Activated naive CD4-positive, alpha-beta T cell treated with anti-CD3 and anti-CD28 coated beads, Interleukin-2, amount 50 U/mL, for 72 hours (primary cell): Measurements from ENCODE around the gene RRP8. TPM values are rescaled to one million over a fixed set of nuclear protein-coding genes. Genes with fewer than 3 reads are reported as not detected.

Source experiments
- ATAC-seq, 2 donors: fragments of 150-1000 bp; cut with Tn5 transposase; 2 replicates each; pipeline ENCODE4 v1.10.0; 2021; ENCODE audit warnings: mild to moderate bottlenecking in 2 of 2, moderate library complexity in 2 of 2
- DNase-seq, 2 donors: peaks; one replicate each; pipeline ENCODE4 v3.0.0; 2021 to 2022; ENCODE audit warnings: low spot score in 2 of 2
- H3K27ac Mint-ChIP-seq, 2 donors: one replicate each; pipeline ENCODE4 v1.8.0; 2022; ENCODE audit warnings: mild to moderate bottlenecking in 2 of 2, mixed read lengths in 2 of 2
- H3K36me3 Mint-ChIP-seq, 2 donors: one replicate each; pipeline ENCODE4 v1.8.0; 2022; ENCODE audit warnings: mixed read lengths in 2 of 2
- H3K9me3 Mint-ChIP-seq, 2 donors: one replicate each; pipeline ENCODE4 v1.8.0; 2022; ENCODE audit warnings: mixed read lengths in 2 of 2
- total RNA-seq, 2 donors: library from RNA; stranded (reverse); gene quantifications; one replicate each; pipeline ENCODE4 v1.2.3, GENCODE V29; 2022

RRP8 gene
- total RNA-seq, 2 donors from 2014 or later = 24.9 to 38.3 TPM

DNA sequence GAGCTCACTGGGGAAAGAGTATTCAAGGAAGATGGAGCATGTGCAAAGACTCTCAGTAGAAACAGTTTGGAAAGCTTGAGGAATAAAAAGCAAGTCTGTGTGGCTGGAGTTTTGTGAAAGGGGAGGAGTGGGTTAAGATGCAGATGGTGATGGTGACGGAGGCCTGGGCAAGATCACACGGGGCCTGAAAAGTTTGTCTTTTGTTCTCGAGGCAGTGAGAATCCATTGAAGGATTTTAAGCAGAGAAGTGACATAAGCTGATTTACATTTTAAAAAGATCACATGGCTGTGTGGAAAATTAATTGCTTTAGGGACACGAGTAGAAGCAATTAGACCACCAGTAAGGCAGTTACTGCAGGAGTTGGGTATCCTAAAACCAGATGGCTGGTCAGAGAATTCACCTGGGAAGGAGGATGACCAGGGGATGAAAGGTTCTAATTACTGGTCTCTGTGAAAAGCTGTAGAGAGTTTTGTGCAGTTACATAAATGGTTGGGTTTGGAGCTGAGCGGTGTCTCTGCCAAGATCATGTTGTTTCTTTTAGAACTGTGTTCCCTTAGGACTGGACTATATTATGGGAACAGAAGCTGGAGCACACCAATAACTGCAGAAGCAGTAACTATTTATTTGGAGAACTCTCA, 7.1 kb downstream of the RRP8 start:
- no peak overlapping the region for H3K27ac Mint-ChIP-seq
- H3K9me3 Mint-ChIP-seq = no peaks in the 10 kb centered on the region
- DNase-seq = no peak
- ATAC-seq = no peak
- peaks cover 5 to 32% of the 10 kb centered on the region in 2 donors for H3K36me3 Mint-ChIP-seq

DNA sequence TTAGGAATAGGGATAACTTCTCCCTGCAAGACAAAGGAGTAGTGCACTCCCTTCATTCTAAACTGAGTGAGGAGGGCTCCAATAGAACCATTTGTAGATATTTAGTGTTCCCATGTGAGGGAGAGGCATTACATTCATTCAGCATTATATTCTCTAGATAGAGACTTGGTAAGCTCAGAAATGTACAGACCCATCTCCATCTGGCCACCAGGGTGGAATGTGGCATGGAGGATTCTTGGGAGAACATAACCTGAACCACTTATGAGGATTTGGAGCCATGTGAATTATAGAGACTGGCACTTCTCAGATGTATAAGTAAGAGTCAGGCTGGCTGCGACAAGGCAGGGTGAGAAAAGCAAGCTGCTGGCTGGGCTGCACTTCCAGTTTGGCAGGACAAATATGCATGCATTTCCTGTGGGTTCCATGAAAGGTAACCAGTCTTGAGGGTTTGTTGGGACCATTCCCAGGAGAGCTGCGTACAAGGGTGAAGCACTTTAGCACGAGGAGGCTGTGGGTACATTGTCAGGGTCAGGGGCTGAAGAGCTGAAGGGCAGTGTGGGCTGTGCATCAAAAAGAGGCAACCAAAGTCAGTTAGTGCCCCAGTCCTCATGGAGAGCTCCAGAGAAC, 9.2 kb downstream of the RRP8 start:
- Mint-ChIP-seq H3K9me3 (no peaks in the 10 kb centered on the region), H3K36me3 (peaks cover 5 to 28% of the 10 kb centered on the region in 2 donors), H3K27ac (peak overlapping the region in 1 of 2 donors; percentile 3)
- DNase-seq = no peak
- no peak for ATAC-seq

DNA sequence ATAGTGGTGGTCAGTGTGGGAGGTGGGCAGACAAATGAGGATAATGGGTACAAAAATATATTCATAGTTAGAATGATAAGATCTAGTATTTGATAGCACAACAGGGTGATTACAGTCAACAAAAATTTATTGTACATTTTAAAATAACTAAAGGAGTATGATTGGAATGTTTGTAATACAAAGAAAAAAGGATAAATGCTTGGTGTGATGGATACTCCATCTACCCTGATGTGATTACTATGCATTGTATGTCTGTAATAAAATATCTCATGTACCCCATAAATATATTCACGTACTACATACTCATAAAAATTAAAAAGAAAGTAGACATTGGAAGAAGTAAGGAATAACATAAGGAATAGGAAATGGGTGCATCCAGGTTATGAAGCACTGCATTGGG, 15.4 kb downstream of the RRP8 start:
- no peak for DNase-seq
- no peak overlapping the region for H3K27ac Mint-ChIP-seq

DNA sequence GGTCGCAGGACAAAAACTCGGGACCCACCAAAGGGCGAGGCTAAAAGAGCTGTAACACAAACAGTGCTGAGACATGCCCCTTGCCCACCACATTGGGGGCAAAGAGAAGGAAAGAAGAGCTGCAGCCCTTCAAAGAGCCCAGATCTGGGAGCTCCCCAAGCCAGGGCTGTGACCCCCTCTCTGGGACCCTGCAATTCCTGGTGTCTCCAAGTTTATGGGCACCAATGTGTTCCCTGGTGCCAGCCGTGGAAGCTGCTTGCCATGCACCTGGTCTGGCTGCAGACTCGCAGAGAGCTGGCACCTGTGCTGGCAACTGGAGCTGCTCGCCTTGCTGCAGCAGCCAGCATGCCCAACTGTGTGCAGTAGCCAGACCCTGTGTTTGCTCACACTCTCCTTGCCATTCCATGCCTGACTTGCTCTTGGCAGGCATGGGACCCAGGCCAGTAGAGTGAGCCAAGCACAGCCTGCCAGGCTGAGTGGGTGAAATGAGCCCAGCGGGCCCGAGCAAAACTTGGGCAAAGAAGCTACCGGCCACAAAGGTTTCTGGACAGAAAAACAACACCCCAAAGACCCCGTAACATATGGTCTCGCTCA, 16.0 kb downstream of the RRP8 start:
- ATAC-seq = no peak
- H3K27ac Mint-ChIP-seq = peak overlapping the region in 1 of 2 donors; percentile 54
- H3K9me3 Mint-ChIP-seq = peaks cover 12 to 22% of the 10 kb centered on the region in 2 donors
- DNase-seq = no peak
- peaks cover 26 to 28% of the 10 kb centered on the region in 2 donors for H3K36me3 Mint-ChIP-seq

More for the DNA sequence above, 15.4 kb downstream of the RRP8 start:
- H3K36me3 Mint-ChIP-seq = peaks cover 22 to 25% of the 10 kb centered on the region in 2 donors
- no peak for ATAC-seq
- peaks cover 9 to 19% of the 10 kb centered on the region in 2 donors for H3K9me3 Mint-ChIP-seq

DNA sequence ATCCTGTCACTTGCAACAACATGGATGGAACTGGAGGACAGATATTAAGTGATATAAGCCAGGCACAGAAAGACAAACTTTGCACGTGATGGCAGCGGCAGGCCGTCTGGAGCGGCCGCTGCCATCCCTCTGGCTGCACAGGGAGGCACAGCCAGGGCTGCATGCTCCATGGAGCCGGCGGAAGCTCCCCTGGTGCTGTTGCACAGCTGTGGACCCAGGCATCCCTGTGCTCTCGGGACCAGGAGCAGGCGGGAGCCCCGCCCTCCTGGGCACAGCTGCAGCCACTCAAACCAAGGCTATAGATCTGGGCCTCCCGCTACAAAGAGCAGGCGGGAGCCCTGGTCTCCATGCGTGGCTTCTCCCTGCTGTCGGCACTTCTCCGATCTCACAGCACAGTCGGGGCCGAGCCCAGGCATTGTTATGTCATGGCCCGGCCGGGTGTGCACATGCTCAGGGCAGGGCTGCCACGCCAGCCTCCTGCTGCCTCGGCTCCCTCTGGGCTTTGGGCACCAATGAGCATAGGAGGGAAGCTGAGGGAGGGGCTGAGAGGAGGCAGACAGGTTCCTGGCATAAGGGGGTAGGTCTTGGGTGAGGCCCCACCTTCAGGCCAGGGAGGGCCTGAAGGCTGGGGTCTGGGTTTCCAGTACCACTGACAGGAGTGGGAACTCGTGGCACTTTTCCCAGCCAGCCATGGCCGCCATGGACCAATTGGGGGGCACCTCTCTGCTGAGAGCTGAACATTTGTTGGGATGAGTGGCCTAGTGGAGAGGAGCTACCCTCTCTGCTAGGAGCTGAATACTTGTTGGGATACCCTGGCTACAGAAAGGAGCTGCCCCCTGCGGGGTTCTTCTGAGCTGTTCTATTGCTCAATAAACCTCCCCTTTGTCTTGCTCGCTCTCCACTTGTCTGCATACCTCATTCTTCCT, 16.7 kb downstream of the RRP8 start:
- peaks cover 27 to 28% of the 10 kb centered on the region in 2 donors for H3K36me3 Mint-ChIP-seq
- DNase-seq = no peak
- ATAC-seq = no peak
- H3K9me3 Mint-ChIP-seq = peaks cover 12 to 22% of the 10 kb centered on the region in 2 donors
- H3K27ac Mint-ChIP-seq = no peak overlapping the region

DNA sequence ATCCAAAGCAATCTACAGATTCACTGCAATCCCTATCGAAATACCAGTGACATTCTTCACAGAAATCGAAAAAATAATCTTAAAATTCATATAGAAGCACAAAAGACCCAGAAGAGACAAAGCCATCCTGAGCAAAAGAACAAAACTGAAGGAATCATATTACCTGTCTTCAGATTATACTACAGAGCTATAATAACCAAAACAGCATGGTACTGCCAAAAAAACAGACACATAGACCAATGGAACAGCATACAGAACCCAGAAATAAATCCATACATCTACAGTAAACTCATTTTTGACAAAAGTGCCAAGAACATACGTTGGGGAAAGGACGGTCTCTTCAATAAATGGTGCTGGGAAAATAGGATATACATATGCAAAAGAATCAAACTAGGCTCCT, 18.9 kb downstream of the RRP8 start:
- ATAC-seq (no peak), DNase-seq (no peak)
- Mint-ChIP-seq H3K9me3 (peaks cover 12 to 22% of the 10 kb centered on the region in 2 donors), H3K36me3 (peaks cover 28 to 35% of the 10 kb centered on the region in 2 donors), H3K27ac (no peak overlapping the region)

DNA sequence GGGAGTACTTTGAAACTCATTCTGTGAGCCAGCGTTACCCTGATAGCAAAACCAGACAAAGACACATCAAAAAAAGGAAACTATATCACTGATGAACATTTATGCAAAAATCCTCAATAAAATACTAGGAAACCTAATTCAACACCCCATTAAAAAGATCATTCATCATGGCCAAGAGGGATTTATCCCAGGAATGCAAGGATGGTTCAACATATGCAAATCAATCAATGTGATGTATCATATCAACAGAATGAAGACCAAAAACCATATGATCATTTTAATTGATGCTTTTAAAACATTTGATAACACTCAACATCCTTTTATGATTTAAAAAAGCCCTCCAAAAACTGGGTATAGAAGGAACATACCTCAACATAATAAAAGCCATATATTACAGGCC, 19.8 kb downstream of the RRP8 start:
- Mint-ChIP-seq H3K27ac (no peak overlapping the region), H3K36me3 (peaks cover 28 to 35% of the 10 kb centered on the region in 2 donors), H3K9me3 (peaks cover 12 to 22% of the 10 kb centered on the region in 2 donors)
- DNase-seq = no peak
- no peak for ATAC-seq

DNA sequence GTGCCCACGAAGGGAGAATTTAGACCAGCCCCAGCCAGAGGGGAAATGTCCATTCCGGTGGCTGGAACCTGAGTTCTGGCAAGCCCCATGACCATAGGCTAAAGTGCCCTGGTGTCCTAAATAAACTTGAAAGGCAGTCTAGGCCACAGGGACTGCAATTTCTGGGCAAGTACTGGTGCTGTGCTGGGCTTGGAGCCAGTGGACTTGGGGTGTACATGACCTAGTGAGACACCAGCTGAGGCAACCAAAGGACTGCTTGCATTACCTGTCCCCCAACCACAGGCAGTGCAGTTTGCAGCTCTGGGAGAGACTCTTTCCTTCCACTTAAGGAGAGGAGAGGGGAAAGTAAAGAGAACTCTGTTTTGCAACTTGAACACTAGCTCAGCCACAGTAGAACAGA, 23.7 kb downstream of the RRP8 start:
- Mint-ChIP-seq H3K36me3 (peaks cover 19 to 30% of the 10 kb centered on the region in 2 donors), H3K27ac (no peak overlapping the region), H3K9me3 (peaks cover 12 to 19% of the 10 kb centered on the region in 2 donors)
- DNase-seq (no peak), ATAC-seq (no peak)

DNA sequence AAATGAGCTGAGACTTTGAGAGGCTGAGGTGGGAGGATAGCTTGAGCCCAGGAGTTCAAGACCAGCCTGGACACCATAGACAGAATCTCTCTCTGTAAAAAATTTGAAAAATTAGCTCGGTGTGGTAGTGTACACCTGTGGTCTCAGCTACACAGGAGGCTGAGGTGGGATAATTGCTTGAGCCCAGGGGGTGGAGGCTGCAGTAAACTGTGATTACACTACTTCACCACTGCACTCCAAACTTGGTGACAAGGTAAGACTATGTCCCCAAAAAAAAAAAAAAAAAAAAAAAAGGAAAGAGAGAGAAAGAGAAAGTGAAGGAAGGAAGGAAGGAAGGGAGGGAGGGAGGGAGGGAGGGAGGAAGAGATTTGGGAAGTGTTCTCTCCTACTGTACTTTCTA, 25.3 kb downstream of the RRP8 start:
- H3K27ac Mint-ChIP-seq = no peak overlapping the region
- peaks cover 4 to 14% of the 10 kb centered on the region in 2 donors for H3K36me3 Mint-ChIP-seq
- H3K9me3 Mint-ChIP-seq = peaks cover 5% of the 10 kb centered on the region in 2 donors
- ATAC-seq (no peak), DNase-seq (no peak)

DNA sequence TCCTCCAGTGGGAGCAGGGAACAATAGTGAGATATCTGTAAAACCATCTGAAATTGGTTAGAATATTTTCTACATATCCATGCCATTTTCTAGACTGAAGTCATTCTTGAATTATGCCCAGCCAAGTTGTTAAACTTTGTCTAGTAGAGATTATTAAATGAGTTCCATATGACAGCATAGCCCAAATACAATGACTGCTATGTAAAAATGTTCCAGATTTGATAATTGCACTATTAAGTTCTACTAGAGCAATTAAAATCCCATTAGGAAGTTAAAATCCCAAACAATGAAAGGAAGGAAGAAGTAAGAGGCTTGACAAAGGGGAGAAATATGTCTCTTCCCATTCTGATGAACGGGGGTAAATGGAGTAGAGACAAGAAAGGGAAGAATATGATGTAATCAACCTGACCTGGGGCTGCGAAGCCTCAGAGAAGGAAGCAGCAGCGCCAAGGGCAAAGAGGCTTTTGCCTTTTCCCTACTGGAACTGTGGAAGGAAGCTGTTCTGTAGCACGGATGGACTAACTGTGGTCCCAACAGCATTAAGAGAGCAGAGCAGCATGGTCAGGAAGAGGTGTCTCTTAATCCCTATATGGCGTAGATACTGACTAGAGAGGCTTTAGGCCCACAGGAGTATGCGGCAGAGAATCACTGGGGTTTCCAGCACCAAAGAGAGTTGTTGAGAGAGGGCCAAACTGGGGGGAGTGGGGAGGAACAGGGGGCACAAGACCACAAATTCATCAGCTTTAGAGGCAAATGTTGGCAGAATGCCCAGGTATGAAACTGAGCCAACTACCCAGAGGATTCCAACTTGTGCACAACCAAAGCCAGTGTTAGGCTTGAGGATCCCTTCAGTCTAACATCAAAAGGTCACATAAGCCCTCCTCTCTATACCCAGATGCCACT, 26.7 kb downstream of the RRP8 start:
- DNase-seq (no peak), ATAC-seq (no peak)
- H3K9me3 Mint-ChIP-seq = no peaks in the 10 kb centered on the region
- H3K36me3 Mint-ChIP-seq = peaks cover 0 to 13% of the 10 kb centered on the region in 2 donors
- H3K27ac Mint-ChIP-seq = no peak overlapping the region

DNA sequence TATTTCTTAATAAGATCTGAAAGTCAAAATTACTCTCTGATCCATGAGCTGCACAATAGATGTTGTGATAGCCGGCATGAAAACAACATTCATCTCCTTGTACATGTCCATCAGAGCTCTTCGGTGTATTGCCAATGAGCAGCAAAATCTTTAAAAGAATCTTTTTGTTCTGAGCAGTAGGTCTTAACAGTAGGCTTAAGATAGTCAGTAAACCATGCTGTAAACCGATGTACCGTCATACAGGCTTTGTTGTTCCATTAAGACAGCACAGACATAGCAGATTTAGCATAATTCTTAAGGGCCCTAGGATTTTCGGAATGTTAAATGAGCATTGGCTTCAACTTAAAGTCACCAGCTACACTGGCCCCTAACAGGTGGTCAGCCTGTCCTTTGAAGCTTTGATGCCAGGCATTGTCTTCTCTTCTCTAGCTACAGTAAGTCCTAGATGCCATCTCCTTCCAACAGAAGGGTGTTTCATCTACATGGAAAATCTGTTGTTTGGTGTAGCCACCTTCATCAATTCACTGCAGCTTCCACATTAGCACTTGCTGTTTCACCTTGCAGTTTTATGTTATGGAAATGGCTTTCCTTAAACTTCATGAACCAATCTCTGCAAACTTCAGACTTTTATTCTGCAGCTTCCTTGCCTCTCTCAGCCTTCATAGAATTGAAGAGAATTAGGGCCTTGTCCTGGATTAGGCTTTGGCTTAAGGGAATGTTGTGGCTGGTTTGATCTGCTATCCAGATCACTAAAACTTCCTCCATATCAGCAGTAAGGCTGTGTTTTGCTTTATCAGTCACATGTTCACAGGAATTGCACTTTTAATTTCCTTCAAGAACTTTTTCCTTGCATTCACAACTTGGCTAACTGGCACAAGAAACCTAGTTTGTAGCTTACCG, 28.4 kb downstream of the RRP8 start:
- peaks cover 0 to 9% of the 10 kb centered on the region in 2 donors for H3K36me3 Mint-ChIP-seq
- no peak overlapping the region for H3K27ac Mint-ChIP-seq
- no peak for ATAC-seq
- no peak for DNase-seq
- H3K9me3 Mint-ChIP-seq = no peaks in the 10 kb centered on the region

DNA sequence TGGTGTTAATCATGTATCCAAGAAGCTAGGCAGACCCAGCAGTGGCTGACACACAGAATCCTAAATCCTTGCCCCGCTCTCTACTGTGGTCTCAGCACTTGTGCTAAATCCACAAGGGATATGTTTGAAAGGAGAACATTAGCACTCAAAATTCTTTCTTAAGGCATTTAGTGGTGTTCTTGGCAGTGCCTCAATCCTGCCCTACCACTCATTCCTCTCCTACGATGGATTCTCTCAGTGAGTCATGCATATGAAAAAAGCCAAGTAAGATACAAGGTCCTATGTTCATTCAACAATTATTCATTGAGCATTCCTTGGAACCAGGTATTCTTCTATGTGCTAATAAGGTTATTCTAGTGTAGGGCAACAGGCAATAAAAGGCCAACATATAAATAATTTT, 31.2 kb downstream of the RRP8 start:
- DNase-seq = no peak
- Mint-ChIP-seq H3K27ac (no peak overlapping the region), H3K9me3 (no peaks in the 10 kb centered on the region), H3K36me3 (peaks cover 0 to 9% of the 10 kb centered on the region in 2 donors)
- no peak for ATAC-seq

DNA sequence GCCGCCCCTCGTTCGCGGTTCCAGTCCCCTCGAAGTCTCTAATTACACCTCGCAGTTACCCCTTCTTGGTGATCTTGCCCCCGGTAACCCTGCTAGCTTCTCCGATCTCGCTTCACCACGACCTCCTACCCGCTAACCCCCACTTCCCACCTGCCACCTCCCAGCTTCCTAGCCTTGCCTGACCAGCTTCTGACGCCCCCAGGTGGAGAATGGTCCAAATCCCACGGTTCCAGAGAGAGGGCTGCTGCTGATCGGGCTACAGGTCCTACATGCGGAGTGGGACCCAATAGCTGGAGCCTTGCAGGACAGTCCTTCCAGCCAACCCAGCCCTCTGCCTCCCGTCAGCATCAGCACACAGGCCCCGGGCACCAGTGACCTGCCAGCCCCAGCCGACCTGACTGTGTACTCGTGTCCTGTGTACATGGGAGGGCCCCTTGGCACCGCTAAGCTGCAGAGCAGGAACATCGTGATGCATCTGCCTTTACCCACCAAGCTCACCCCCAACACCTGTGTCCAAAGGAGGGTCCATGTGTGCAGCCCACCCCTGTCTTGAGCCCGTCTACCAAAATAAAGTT, 31.9 kb downstream of the RRP8 start:
- DNase-seq (no peak), ATAC-seq (no peak)
- peaks cover 0 to 9% of the 10 kb centered on the region in 2 donors for H3K36me3 Mint-ChIP-seq
- no peaks in the 10 kb centered on the region for H3K9me3 Mint-ChIP-seq
- H3K27ac Mint-ChIP-seq = no peak overlapping the region

DNA sequence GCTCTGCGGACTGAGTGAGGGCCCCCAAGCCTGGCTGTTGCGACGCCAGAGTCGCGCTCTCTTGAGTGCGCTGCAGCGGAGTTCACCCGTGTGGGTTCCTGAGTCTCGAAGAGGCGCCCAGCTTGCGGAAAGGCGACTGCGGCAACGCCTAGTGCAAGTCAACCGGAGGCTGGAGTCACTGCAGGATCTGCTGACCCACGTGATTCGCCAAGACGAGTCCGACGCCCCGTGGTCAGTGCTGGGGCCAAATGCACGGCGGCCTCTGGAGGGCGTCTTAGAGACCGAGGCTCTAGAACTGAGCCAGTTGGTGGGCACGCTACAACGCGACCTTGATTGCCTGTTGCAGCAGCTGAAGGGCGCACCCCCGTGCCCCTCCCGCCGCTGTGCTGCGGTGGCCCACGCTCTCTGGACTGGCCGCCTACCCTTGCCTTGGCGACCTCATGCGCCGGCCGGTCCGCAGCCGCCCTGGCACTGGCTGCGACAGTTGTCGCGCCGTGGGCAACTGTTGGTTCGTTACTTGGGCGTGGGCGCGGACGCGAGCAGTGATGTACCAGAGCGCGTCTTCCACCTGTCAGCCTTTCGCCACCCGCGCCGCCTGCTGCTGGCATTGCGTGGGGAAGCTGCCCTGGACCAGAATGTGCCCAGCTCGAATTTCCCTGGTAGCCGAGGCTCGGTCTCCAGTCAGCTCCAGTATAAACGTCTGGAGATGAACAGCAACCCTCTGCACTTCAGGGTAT, 32.6 kb downstream of the RRP8 start:
- H3K27ac Mint-ChIP-seq = no peak overlapping the region
- no peaks in the 10 kb centered on the region for H3K9me3 Mint-ChIP-seq
- no peak for ATAC-seq
- DNase-seq = no peak
- H3K36me3 Mint-ChIP-seq = peaks cover 0 to 9% of the 10 kb centered on the region in 2 donors
